ENCODE data around the gene CUL2.

Gene CUL2

GRCh38 chr10:35126530-35127288 lies 36.6 kb upstream of the CUL2 start, which contains the start of gene CREM (continued):
- TF ChIP-seq ZSCAN18 (tag by site-specific recombination; IDR thresholded peaks at IDR 0.05) = no peak
- TF ChIP-seq ZNF169 (tag by site-specific recombination; IDR thresholded peaks at IDR 0.05) = no peak
- TF ChIP-seq ZNF366 (tag by site-specific recombination; conservative IDR thresholded peaks at IDR 0.05) = peak; percentile 63
- peak; percentile 78 for TF ChIP-seq ZNF660 (tag by site-specific recombination; IDR thresholded peaks at IDR 0.05)
- no peak for TF ChIP-seq ZNF280D (tag by site-specific recombination; IDR thresholded peaks at IDR 0.05)
- peak; percentile 49; the same call in 1 of the 2 replicates for TF ChIP-seq ZNF639 (tag by site-specific recombination; IDR thresholded peaks at IDR 0.05)
- peak; percentile 69; the same call in 1 of the 2 replicates for TF ChIP-seq ZNF391 (tag by site-specific recombination; IDR thresholded peaks at IDR 0.05; ENCODE audit: borderline replicate concordance, low read depth)
- no peak for TF ChIP-seq ZNF658 (tag by site-specific recombination; IDR thresholded peaks at IDR 0.05)
- TF ChIP-seq ZNF341 (tag by site-specific recombination; IDR thresholded peaks at IDR 0.05; ENCODE audit: low read depth) = no peak
- TF ChIP-seq ZNF654 (tag by site-specific recombination; IDR thresholded peaks at IDR 0.05; ENCODE audit: low read depth) = peak; percentile 50
- peak; percentile 52 for TF ChIP-seq PRDM10 (tag by site-specific recombination; IDR thresholded peaks at IDR 0.05)
- peak; percentile 56 for TF ChIP-seq ZBTB11 (tag by site-specific recombination; conservative IDR thresholded peaks at IDR 0.05; ENCODE audit: low read depth)
- peak; percentile 96 for TF ChIP-seq GLIS1 (tag by site-specific recombination; IDR thresholded peaks at IDR 0.05)
- no peak for TF ChIP-seq MZF1 (tag by site-specific recombination; IDR thresholded peaks at IDR 0.05; ENCODE audit: borderline replicate concordance)
- no peak for TF ChIP-seq ZNF624 (tag by site-specific recombination; IDR thresholded peaks at IDR 0.05)
- TF ChIP-seq ZNF112 (tag by site-specific recombination; IDR thresholded peaks at IDR 0.05) = no peak
- peak; percentile 49 for TF ChIP-seq ZNF692 (tag by site-specific recombination; IDR thresholded peaks at IDR 0.05)
- no peak; the same call in 1 of the 2 replicates for TF ChIP-seq KLF16 (tag by site-specific recombination; IDR thresholded peaks at IDR 0.05)
- TF ChIP-seq ZNF362 (tag by site-specific recombination; IDR thresholded peaks at IDR 0.05) = peak; percentile 99
- peak; percentile 74 for TF ChIP-seq ZNF561 (tag by site-specific recombination; IDR thresholded peaks at IDR 0.05; ENCODE audit: borderline replicate concordance)
- peak; percentile 99 for TF ChIP-seq IKZF3 (tag by site-specific recombination; IDR thresholded peaks at IDR 0.05)
- no peak for TF ChIP-seq ZNF311 (tag by site-specific recombination; IDR thresholded peaks at IDR 0.05; ENCODE audit: borderline replicate concordance)

Measured in HEK293 (cell line).